ENCODE data around the gene TRAPPC12.

The TRAPPC12 gene

DNA sequence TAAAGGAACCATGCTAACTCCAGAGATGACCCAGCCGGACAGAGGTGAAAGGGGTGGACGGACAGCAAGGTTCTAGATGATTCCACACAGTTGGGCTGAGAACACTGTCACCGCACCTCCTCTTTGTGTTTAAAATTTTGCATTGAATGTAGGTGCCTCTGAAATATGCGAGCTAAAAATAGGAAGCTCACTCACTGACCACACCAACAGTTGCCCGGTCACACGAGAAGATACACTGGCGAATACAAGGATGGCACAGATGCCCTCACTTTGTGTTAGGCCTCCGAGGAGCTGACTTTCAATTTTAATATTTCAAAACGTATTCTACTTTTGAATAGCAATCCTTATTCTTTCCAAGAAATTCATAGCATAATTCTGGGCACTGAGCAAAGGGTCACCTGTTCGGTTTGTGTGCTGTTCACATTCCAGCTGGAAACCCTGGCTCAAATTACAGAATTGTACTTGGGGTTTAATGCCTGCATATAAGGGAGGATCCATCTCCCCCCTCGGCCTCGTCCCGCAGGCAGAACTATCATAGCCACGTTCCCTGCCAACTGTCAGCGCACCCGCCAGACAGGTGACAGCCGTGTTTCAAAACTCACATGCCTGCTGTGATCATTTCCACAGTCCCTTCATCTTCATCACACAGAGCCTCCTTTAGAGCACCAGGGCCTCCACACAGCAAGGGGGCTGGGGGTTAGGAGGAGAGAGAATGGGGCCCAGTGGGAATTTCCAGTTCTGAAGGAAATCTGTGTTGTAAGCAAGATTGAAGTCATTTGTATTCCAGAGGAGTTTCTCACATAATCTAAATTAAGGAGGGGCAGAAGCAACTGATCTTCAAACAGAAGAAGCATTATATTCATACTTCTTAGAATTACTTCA is 91.6 kb downstream of the TRAPPC12 start:
- no peak for DNase-seq

DNA sequence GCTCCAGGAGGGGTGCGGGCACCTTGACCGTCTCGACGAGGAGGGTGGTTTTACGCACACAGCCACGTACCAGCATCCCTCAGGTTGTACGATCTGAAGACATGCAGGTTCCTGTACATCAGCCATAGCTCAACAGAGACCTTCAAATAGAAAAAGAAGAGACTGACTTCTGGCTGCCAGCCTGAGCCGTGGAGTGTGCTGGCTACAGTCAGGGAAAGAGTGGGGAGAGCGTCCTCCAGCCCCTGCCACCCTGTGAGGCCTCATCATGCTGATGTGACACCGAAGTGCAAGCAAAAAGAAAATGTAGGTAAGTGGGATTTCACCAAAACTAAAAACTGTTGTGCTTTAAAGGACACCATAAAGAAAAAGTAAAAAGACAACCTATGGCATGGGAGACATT is 92.8 kb downstream of the TRAPPC12 start:
- DNase-seq: no peak

DNA sequence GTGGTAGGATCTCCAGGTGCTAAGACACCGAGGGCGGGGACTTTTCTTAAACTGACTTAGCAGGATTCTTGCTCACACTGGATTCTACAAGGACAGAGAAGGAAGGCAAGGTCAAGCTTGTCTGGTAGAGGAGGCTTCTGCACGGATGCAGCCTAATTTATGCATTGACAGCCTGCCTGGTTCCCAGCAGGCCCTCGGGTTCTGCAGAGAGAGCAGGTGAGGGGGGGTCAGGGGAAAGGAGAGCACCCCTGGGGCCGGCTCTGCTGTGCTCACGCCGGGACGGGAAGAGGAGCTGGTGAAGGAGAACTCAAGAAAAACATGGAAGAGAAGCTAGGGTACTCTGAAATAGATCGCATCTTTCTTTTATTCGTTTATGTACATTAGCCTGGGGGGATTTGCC is 93.5 kb downstream of the TRAPPC12 start:
- no peak for DNase-seq

- no peak for DNase-seq
Observed at GRCh38 chr2:3475771-3476170, 96.3 kb downstream of the TRAPPC12 start.

- no peak for DNase-seq
Observed at GRCh38 chr2:3476321-3476984, 97.0 kb downstream of the TRAPPC12 start.

- no peak for DNase-seq
Observed at GRCh38 chr2:3476985-3477327, 97.5 kb downstream of the TRAPPC12 start.

- DNase-seq: no peak
Observed at GRCh38 chr2:3478846-3479385, 99.4 kb downstream of the TRAPPC12 start.

- DNase-seq: no peak
Observed at GRCh38 chr2:3479430-3480320, 100.2 kb downstream of the TRAPPC12 start.

GRCh38 chr2:3480352-3481010 is 101.0 kb downstream of the TRAPPC12 start:
- no peak for DNase-seq

- DNase-seq: no peak
Observed at GRCh38 chr2:3481011-3481400, 101.5 kb downstream of the TRAPPC12 start.

- no peak for DNase-seq
Observed at GRCh38 chr2:3481736-3482362, 102.4 kb downstream of the TRAPPC12 start.

GRCh38 chr2:3482363-3482821 is 102.9 kb downstream of the TRAPPC12 start:
- no peak for DNase-seq

DNA sequence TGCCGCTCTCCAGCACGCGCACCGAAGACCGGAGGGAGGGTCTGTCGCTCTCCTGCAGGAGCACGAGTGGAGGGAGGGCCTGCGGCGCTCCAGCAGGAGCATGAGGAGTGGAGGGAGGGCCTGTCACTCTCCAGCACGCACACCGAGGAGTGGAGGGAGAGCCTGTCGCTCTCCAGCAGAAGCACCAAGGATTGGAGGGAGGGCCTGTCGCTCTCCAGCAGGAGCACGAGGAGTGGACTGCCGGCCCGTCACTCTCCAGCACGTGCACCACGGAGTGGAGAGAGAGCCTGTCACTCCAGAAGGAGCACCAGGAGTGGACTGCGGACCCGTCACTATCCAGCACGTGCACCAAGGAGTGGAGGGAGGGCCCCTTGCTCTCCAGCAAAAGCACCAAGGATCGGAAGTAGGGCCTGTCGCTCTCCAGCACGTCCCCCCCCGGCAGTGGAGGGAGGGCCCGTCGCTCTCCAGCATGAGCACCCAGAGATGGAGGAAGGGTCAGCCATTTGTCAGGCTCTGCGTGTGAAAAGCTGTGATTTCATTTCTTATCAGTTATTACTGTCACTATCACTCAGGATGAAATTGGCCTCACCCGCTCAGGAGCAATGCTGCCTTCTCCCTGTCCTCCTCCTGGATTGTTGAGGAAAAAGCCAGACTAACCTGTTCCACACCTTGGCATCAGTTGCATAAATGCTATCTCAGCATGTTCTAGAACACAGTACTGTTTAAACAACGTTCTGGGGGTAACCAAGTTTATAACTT is 103.9 kb downstream of the TRAPPC12 start:
- DNase-seq: no peak

GRCh38 chr2:3483986-3484960 is 104.8 kb downstream of the TRAPPC12 start:
- no peak for DNase-seq

- no peak for DNase-seq
Observed at GRCh38 chr2:3485166-3485565, 105.7 kb downstream of the TRAPPC12 start.

GRCh38 chr2:3486047-3487027 is 106.8 kb downstream of the TRAPPC12 start:
- no peak for DNase-seq

- no peak for DNase-seq
Observed at GRCh38 chr2:3487028-3487425, 107.5 kb downstream of the TRAPPC12 start.

DNA sequence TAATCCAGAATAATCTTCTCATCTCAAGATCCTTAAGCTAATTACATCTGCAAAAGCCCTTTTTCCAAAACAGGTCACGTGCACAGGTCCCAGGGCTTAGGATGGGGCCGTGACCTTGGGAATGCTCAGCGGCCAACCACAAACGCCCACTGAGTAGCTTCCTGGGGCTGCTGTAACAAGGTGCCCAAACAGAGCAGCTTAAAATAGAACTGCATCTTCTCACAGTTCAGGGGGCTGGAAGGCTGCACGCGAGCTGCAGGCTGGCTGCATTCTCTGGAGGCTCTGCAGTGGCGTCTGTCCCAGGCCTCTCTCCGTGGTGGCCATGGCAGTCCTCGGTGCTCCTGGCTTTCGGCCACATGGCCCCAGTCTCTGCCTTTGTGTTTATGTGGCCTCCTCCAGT is 107.9 kb downstream of the TRAPPC12 start:
- DNase-seq: no peak

DNA sequence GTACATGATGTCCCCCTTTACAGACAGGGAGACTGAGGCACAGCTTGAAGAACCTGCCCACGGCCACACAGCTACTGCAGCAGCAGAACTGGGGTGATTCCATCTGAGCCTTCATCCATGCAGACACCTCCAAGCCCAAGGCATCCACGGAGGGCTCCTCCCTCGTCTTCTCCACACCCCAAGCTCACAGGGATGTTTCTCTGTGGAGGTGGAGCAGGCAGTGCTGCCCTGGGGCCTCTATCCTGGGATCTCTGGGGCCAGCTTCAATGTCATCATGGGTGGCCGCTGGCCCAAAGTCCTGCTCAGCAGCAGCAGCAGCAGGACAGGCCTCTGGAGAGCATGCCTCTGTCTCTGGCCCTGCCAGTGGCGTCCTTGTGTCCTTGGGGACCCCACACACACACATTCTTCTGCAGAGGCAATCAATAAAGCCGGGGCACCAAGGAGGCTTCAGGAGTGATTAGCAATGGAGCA is 108.6 kb downstream of the TRAPPC12 start:
- DNase-seq: no peak
